H9 (cell line): ENCODE data around the gene EFNB3. TPM values are rescaled to one million over a fixed set of nuclear protein-coding genes. Genes with fewer than 3 reads are reported as not detected.

Experiments
- DNase-seq: peaks from one replicate; pipeline ENCODE4 v3.0.0-alpha.2; 2017
- H2AFZ ChIP-seq: one replicate; pipeline ENCODE4 v1.6.1; 2013; ENCODE audit warnings: mild to moderate bottlenecking, low read length, control low read depth, moderate library complexity
- H2AK5ac ChIP-seq: 2 replicates; pipeline ENCODE4 v1.6.1; 2013; ENCODE audit warnings: low read length, control low read depth, mixed read lengths; ENCODE audit not compliant: insufficient read length
- H2BK120ac ChIP-seq: one replicate; pipeline ENCODE4 v1.6.1; 2013; ENCODE audit warnings: low read depth, mild to moderate bottlenecking, low read length, control low read depth, inconsistent platforms; ENCODE audit not compliant: poor library complexity, severe bottlenecking
- H2BK12ac ChIP-seq: 2 replicates; pipeline ENCODE4 v1.6.1; 2013; ENCODE audit warnings: low read length, control low read depth, mixed read lengths, low read depth; ENCODE audit not compliant: insufficient read length
- H2BK15ac ChIP-seq: 2 replicates; pipeline ENCODE4 v1.6.1; 2013; ENCODE audit warnings: low read depth, low read length, control low read depth
- H2BK20ac ChIP-seq: one replicate; pipeline ENCODE4 v1.6.1; 2013; ENCODE audit warnings: low read depth, mild to moderate bottlenecking, low read length, control low read depth, inconsistent platforms; ENCODE audit not compliant: poor library complexity, severe bottlenecking
- H2BK5ac ChIP-seq: 2 replicates; pipeline ENCODE4 v1.6.1; 2013; ENCODE audit warnings: low read length, control low read depth, mixed read lengths; ENCODE audit not compliant: insufficient read length
- H3K14ac ChIP-seq: 2 replicates; pipeline ENCODE4 v1.6.1; 2013; ENCODE audit warnings: low read length, control low read depth; ENCODE audit not compliant: insufficient read depth
- H3K18ac ChIP-seq: 2 replicates; pipeline ENCODE4 v1.6.1; 2013; ENCODE audit warnings: low read depth, mild to moderate bottlenecking, mixed read lengths, low read length, control low read depth; ENCODE audit not compliant: insufficient read length
- H3K23ac ChIP-seq: 2 replicates; pipeline ENCODE4 v1.6.1; 2013; ENCODE audit warnings: low read length, control low read depth, mixed read lengths, low read depth; ENCODE audit not compliant: insufficient read length
- H3K23me2 ChIP-seq: 2 replicates; pipeline ENCODE4 v1.6.1; 2013; ENCODE audit warnings: low read depth, mild to moderate bottlenecking, mixed read lengths, low read length, control low read depth; ENCODE audit not compliant: insufficient read length, poor library complexity, severe bottlenecking
- H3K27ac ChIP-seq: 2 replicates; pipeline ENCODE4 v1.5.1; 2013; ENCODE audit warnings: low read length, control low read depth, mixed read lengths, low read depth; ENCODE audit not compliant: insufficient read length
- H3K27me3 ChIP-seq: 2 replicates; pipeline ENCODE4 v1.6.1; 2013; ENCODE audit warnings: low read length, control low read depth, inconsistent platforms; ENCODE audit not compliant: insufficient read depth
- H3K4ac ChIP-seq: 2 replicates; pipeline ENCODE4 v1.6.1; 2013; ENCODE audit warnings: low read depth, mild to moderate bottlenecking, control low read depth, inconsistent platforms, low read length, moderate library complexity
- H3K4me1 ChIP-seq: 2 replicates; pipeline ENCODE4 v1.6.1; 2013; ENCODE audit warnings: low read length, control low read depth, inconsistent platforms; ENCODE audit not compliant: insufficient read depth
- H3K4me2 ChIP-seq: 2 replicates; pipeline ENCODE4 v1.6.1; 2013; ENCODE audit warnings: low read length, control low read depth, mixed read lengths; ENCODE audit not compliant: insufficient read length, insufficient read depth
- H3K56ac ChIP-seq: 2 replicates; pipeline ENCODE4 v1.6.1; 2013; ENCODE audit warnings: low read depth, mild to moderate bottlenecking, mixed read lengths, low read length, control low read depth; ENCODE audit not compliant: insufficient read length
- H3K79me1 ChIP-seq: 2 replicates; pipeline ENCODE4 v1.6.1; 2013; ENCODE audit warnings: low read depth, mild to moderate bottlenecking, moderate library complexity, low read length, control low read depth, inconsistent platforms; ENCODE audit not compliant: insufficient read depth, poor library complexity, severe bottlenecking
- H3K79me2 ChIP-seq: 2 replicates; pipeline ENCODE4 v1.6.1; 2013; ENCODE audit warnings: low read length, control low read depth, inconsistent platforms; ENCODE audit not compliant: insufficient read depth
- H3K9ac ChIP-seq: 2 replicates; pipeline ENCODE4 v1.6.1; 2013; ENCODE audit warnings: low read length, control low read depth, mixed read lengths; ENCODE audit not compliant: insufficient read length; ENCODE audit errors: extremely low read depth
- H3K9me3 ChIP-seq: one replicate; pipeline ENCODE4 v1.6.1; 2013; ENCODE audit warnings: low read depth, low read length, inconsistent platforms; ENCODE audit not compliant: control insufficient read depth
- H3T11ph ChIP-seq: one replicate; pipeline ENCODE4 v1.6.1; 2013; ENCODE audit warnings: mild to moderate bottlenecking, low read length, control low read depth, inconsistent platforms
- H4K20me1 ChIP-seq: one replicate; pipeline ENCODE4 v1.6.1; 2013; ENCODE audit not compliant: control insufficient read depth, insufficient read length, insufficient read depth
- H4K5ac ChIP-seq: 2 replicates; pipeline ENCODE4 v1.6.1; 2013; ENCODE audit warnings: low read depth, mild to moderate bottlenecking, mixed read lengths, low read length, control low read depth; ENCODE audit not compliant: insufficient read length
- H4K8ac ChIP-seq: replicated peaks from 2 replicates; pipeline ENCODE4 v1.6.1; 2013; ENCODE audit warnings: low read length, control low read depth, mixed read lengths, low read depth; ENCODE audit not compliant: insufficient read length
- H4K91ac ChIP-seq: 2 replicates; pipeline ENCODE4 v1.6.1; 2013; ENCODE audit warnings: low read depth, mild to moderate bottlenecking, moderate library complexity, mixed read lengths, low read length, control low read depth; ENCODE audit not compliant: insufficient read length
- H3K27ac Mint-ChIP-seq, 3 experiments: 2 replicates in 2 of 3; 3 replicates in 1 of 3; pipeline ENCODE4 v1.8.0; 2020 to 2021; ENCODE audit warnings: mixed read lengths in 3 of 3, mild to moderate bottlenecking in 1 of 3, moderate library complexity in 1 of 3
- H3K27me3 Mint-ChIP-seq: 2 replicates; pipeline ENCODE4 v1.8.0; 2021; ENCODE audit warnings: low read depth, mild to moderate bottlenecking, moderate library complexity, mixed read lengths
- H3K36me3 Mint-ChIP-seq, 3 experiments: 2 replicates in 2 of 3; 3 replicates in 1 of 3; pipeline ENCODE4 v1.8.0; 2020 to 2021; ENCODE audit warnings: low read depth in 3 of 3, mixed read lengths in 3 of 3; ENCODE audit not compliant: insufficient read depth in 1 of 3
- H3K4me1 Mint-ChIP-seq, 2 experiments: 2 replicates each; pipeline ENCODE4 v1.8.0; 2020; ENCODE audit warnings: mixed read lengths in 2 of 2
- H3K4me3 Mint-ChIP-seq, 2 experiments: 2 replicates in 1 of 2; 3 replicates in 1 of 2; pipeline ENCODE4 v1.8.0; 2020 to 2021; ENCODE audit warnings: mild to moderate bottlenecking in 2 of 2, mixed read lengths in 2 of 2, moderate library complexity in 1 of 2
- H3K9me3 Mint-ChIP-seq, 2 experiments: 2 replicates in 1 of 2; 3 replicates in 1 of 2; pipeline ENCODE4 v1.8.0; 2020; ENCODE audit warnings: mild to moderate bottlenecking in 2 of 2, mixed read lengths in 2 of 2, moderate library complexity in 1 of 2
- CTCF ChIP-seq: fragments of 200-600 bp; sonication (generic); conservative IDR thresholded peaks from 3 replicates; pipeline ENCODE4 v1.8.0; 2021; ENCODE audit warnings: antibody characterized with exemption, mild to moderate bottlenecking
- WGBS: extraction: QIAGEN DNeasy Blood & Tissue Kit; methylation state at CpG from one replicate; pipeline ENCODE4 v1.1.7; 2013; ENCODE audit warnings: missing lambda C conversion rate, low lambda C conversion rate, mixed read lengths; ENCODE audit not compliant: insufficient read length; ENCODE audit errors: extremely low coverage; 5-methylcytosine and 5-hydroxymethylcytosine counted together
- total RNA-seq: library from RNA; stranded (reverse); gene quantifications from 2 replicates; pipeline ENCODE4 v1.2.1, GENCODE V29; 2021

Gene EFNB3
- total RNA-seq, 1 experiment from 2014 or later = 11.3 TPM

- peaks cover 2 to 12% (median 4%) of the 10 kb centered on the region in 3 experiments for H3K36me3 Mint-ChIP-seq
- no peak overlapping the region for H3K27ac Mint-ChIP-seq
- Histone ChIP-seq H3K79me1 (no peaks in the 10 kb centered on the region), H3K14ac (no peak overlapping the region), H4K5ac (no peak overlapping the region), H3K23me2 (peaks cover 18% of the 10 kb centered on the region), H2AK5ac (no peak overlapping the region), H3K4me1 (peaks cover 3% of the 10 kb centered on the region), H2BK15ac (no peak overlapping the region), H2AFZ (no peak overlapping the region), H3K18ac (no peak overlapping the region), H2BK12ac (no peak overlapping the region), H2BK5ac (no peak overlapping the region), H3K23ac (no peak overlapping the region), H3K79me2 (no peaks in the 10 kb centered on the region), H3K4ac (no peak overlapping the region), H3K27me3 (no peaks in the 10 kb centered on the region; the same call in 1 of the 2 replicates), H3K27ac (no peak overlapping the region), H3K9me3 (no peaks in the 10 kb centered on the region), H4K20me1 (no peaks in the 10 kb centered on the region), H4K91ac (no peak overlapping the region), H2BK120ac (no peak overlapping the region), H3K4me2 (peak overlapping the region; percentile 80), H3T11ph (no peak overlapping the region), H3K56ac (no peak overlapping the region), H4K8ac (no peak overlapping the region), H3K9ac (no peak overlapping the region), H2BK20ac (no peak overlapping the region)
- no peak for DNase-seq
- no CpG with 5 or more reads among the region's 3 CpGs for WGBS
- peak overlapping the region; percentile 75 to 87; a peak in 4 of 5 replicates for H3K4me3 Mint-ChIP-seq
- no peaks in the 10 kb centered on the region for H3K9me3 Mint-ChIP-seq
- H3K4me1 Mint-ChIP-seq = peaks cover 37 to 45% of the 10 kb centered on the region in 2 experiments
- H3K27me3 Mint-ChIP-seq = peaks cover 36% of the 10 kb centered on the region
- TF ChIP-seq CTCF = no peak
Observed at GRCh38 chr17:7706631-7707354, 1.8 kb downstream of the EFNB3 start.
